Ovary (tissue), 9 donors: ENCODE measurements around the gene LRRC8C. TPM values are rescaled to one million over a fixed set of nuclear protein-coding genes. Genes with fewer than 3 reads are reported as not detected.

Experiments used
- DNase-seq, 5 donors: peaks; one replicate each; pipeline ENCODE4 v3.0.0-alpha.2; 2019 to 2020
- H3K27ac ChIP-seq, 2 donors: fragments of 200-600 bp; one replicate each; pipeline versions ENCODE4 v1.5.1 to v1.8.0; 2019 to 2022
- H3K27me3 ChIP-seq: fragments of 200-600 bp; one replicate; pipeline ENCODE4 v1.8.0; 2022
- H3K36me3 ChIP-seq: fragments of 200-600 bp; sonication (generic); one replicate; pipeline ENCODE4 v1.5.1; 2019
- H3K4me1 ChIP-seq: one replicate; pipeline ENCODE4 v1.8.1; 2013; ENCODE audit warnings: mild to moderate bottlenecking, moderate library complexity; ENCODE audit not compliant: insufficient read depth
- H3K4me3 ChIP-seq: fragments of 200-600 bp; sonication (generic); one replicate; pipeline ENCODE4 v1.5.1; 2017
- H3K9me3 ChIP-seq, 2 donors: fragments of 200-600 bp in 1 of 2; sonication (generic) in 1 of 2; one replicate each; pipeline versions ENCODE4 v1.5.1 to v1.8.1; 2013 to 2019; ENCODE audit warnings: mild to moderate bottlenecking in 1 of 2, moderate library complexity in 1 of 2
- CTCF ChIP-seq, 3 donors: fragments of 450-650 bp in 2 of 3; fragments of 200-600 bp in 1 of 3; IDR thresholded peaks; one replicate each; pipeline versions ENCODE4 v1.5.1 to v1.8.0; 2016 to 2022; ENCODE audit warnings: antibody characterized with exemption in 3 of 3, mild to moderate bottlenecking in 1 of 3
- EP300 ChIP-seq: sonication (generic); formaldehyde crosslinking; IDR thresholded peaks from one replicate; pipeline ENCODE4 v1.6.1; 2017; ENCODE audit warnings: antibody characterized with exemption
- POLR2A ChIP-seq: fragments of 450-650 bp; IDR thresholded peaks from one replicate; pipeline ENCODE4 v1.6.1; 2017; ENCODE audit warnings: antibody characterized with exemption, mild to moderate bottlenecking, moderate library complexity
- WGBS, 3 donors: extraction: QIAGEN DNeasy Blood & Tissue Kit in 1 of 3; methylation state at CpG; one replicate each; pipeline versions ENCODE4 v1.1.5 to v1.1.7; 2013 to 2017; 5-methylcytosine and 5-hydroxymethylcytosine counted together
- intact Hi-C, 4 donors: fragments of 100-400 bp; cut with DNase I; formaldehyde crosslinking; loops; one replicate each; pipeline versions ENCODE4 v1.11.0 to v1.15.1; 2022 to 2023
- polyA plus RNA-seq, 2 donors: library from polyadenylated mRNA; stranded (reverse); fragments of 200-250 nt in 1 of 2; fragments of 350-450 nt in 1 of 2; fragmentation: Illumina TruSeq in 1 of 2; extraction: RNeasy Lipid Tissue Mini Kit (QIAGEN cat#74804) in 1 of 2; gene quantifications; one replicate each; pipeline ENCODE4 v1.2.3, GENCODE V29; 2013 to 2014
- total RNA-seq, 7 donors: library from RNA; depleted of rRNA in 2 of 7; stranded (reverse); fragments of >200 nt in 2 of 7; fragmentation: NEBNext Ultra II Directional in 3 of 7; extraction: Animal tissue kit (Norgen Biotek cat#: 25700) in 3 of 7; gene quantifications; one replicate each; pipeline versions ENCODE4 v1.1.0 to v1.2.4, GENCODE V29; 2016 to 2023
- donor health status: DM: no; HTN: no; CAD: no; lungs with moderate emphysema.
- donor health status: DM: no; HTN: no; CAD: no.
- donor health status: Bipolar disorder and iron deficiency.
- donor health status: DM: yes; HTN: yes; CAD: no.
- donor health status: DM: no; HTN: no; CAD: no.
- donor health status: DM: yes; HTN: yes; CAD: no.

LRRC8C gene
- total and polyA plus RNA-seq, 9 donors: 5.6 to 11.1 (median 7.2) TPM

GRCh38 chr1:89712420-89712819, 79.5 kb downstream of the LRRC8C start:
- H3K36me3 ChIP-seq: no peaks in the 10 kb centered on the region
- no peak overlapping the region for H3K4me3 ChIP-seq
- intact Hi-C loops: no loop called here
- H3K9me3 ChIP-seq: no peaks in the 10 kb centered on the region
- 93 to 96% (median 95%) methylated on average over 3 of the region's 3 CpGs for WGBS, 3 donors
- no peak overlapping the region for H3K27ac ChIP-seq
- TF ChIP-seq CTCF (IDR thresholded peaks at IDR 0.05) (no peak), POLR2A (no peak), EP300 (no peak)
- DNase-seq: no peak
- H3K4me1 ChIP-seq: no peaks in the 10 kb centered on the region
- H3K27me3 ChIP-seq: no peaks in the 10 kb centered on the region

GRCh38 chr1:89715677-89716076, 82.8 kb downstream of the LRRC8C start:
- no peak overlapping the region for H3K4me3 ChIP-seq
- no peak overlapping the region for H3K27ac ChIP-seq
- TF ChIP-seq EP300: no peak
- TF ChIP-seq CTCF (IDR thresholded peaks at IDR 0.05): no peak
- no peak for TF ChIP-seq POLR2A
- intact Hi-C loops: no loop called here
- no peaks in the 10 kb centered on the region for H3K36me3 ChIP-seq
- H3K27me3 ChIP-seq: no peaks in the 10 kb centered on the region
- H3K9me3 ChIP-seq: no peaks in the 10 kb centered on the region
- H3K4me1 ChIP-seq: no peaks in the 10 kb centered on the region
- DNase-seq: no peak
- WGBS, 3 donors: 93 to 99% (median 96%) methylated on average over 1 of the region's 1 CpG

- intact Hi-C loops: no loop called here
- no peaks in the 10 kb centered on the region for H3K27me3 ChIP-seq
- TF ChIP-seq CTCF (IDR thresholded peaks at IDR 0.05): no peak
- TF ChIP-seq POLR2A: no peak
- H3K4me1 ChIP-seq: no peaks in the 10 kb centered on the region
- no peak for DNase-seq
- no peaks in the 10 kb centered on the region for H3K36me3 ChIP-seq
- H3K4me3 ChIP-seq: no peak overlapping the region
- H3K9me3 ChIP-seq: no peaks in the 10 kb centered on the region
- 50 to 56% (median 52%) methylated on average over 5 of the region's 5 CpGs for WGBS, 3 donors
- no peak overlapping the region for H3K27ac ChIP-seq
Observed at GRCh38 chr1:89719502-89720306, 86.8 kb downstream of the LRRC8C start.

GRCh38 chr1:89720839-89721238, 87.9 kb downstream of the LRRC8C start:
- TF ChIP-seq POLR2A (no peak), EP300 (no peak), CTCF (IDR thresholded peaks at IDR 0.05) (no peak)
- H3K4me1 ChIP-seq: no peaks in the 10 kb centered on the region
- no peak for DNase-seq
- H3K36me3 ChIP-seq: no peaks in the 10 kb centered on the region
- H3K27me3 ChIP-seq: no peaks in the 10 kb centered on the region
- intact Hi-C loops: no loop called here
- H3K27ac ChIP-seq: no peak overlapping the region
- H3K4me3 ChIP-seq: no peak overlapping the region
- H3K9me3 ChIP-seq: no peaks in the 10 kb centered on the region
- WGBS, 3 donors: 78 to 87% (median 81%) methylated on average over 1 of the region's 1 CpG
